HG03159 (cell line): ENCODE results near the gene C1orf210.

Source experiments
- ATAC-seq: cut with Tn5 transposase; IDR thresholded peaks from one replicate; pipeline ENCODE4 v1.9.1; 2021; ENCODE audit warnings: mild to moderate bottlenecking, moderate library complexity; ENCODE audit not compliant: unreplicated experiment

The C1orf210 gene

GRCh38 chr1:43285269-43285990 lies at the start of gene C1orf210:
Gene C1orf210 (minus strand): TSS chr1:43285581. CDS start chr1:43283270, 2,311 bp downstream.
- no peak for ATAC-seq

GRCh38 chr1:43334453-43335205 lies 49.2 kb upstream of the C1orf210 start:
- ATAC-seq, result no peak

- no peak for ATAC-seq
These were observed 46.3 kb upstream of the C1orf210 start for GRCh38 chr1:43331688-43332087.

GRCh38 chr1:43329995-43330751 lies 44.8 kb upstream of the C1orf210 start:
- no peak for ATAC-seq

- no peak for ATAC-seq
These were observed 42.3 kb upstream of the C1orf210 start for GRCh38 chr1:43327549-43328292.

- ATAC-seq, result no peak
These were observed 40.0 kb upstream of the C1orf210 start for GRCh38 chr1:43325381-43325780.

GRCh38 chr1:43324810-43325209 lies 39.4 kb upstream of the C1orf210 start:
- ATAC-seq, result no peak

- no peak for ATAC-seq
These were observed 37.1 kb upstream of the C1orf210 start for GRCh38 chr1:43322506-43322905.

GRCh38 chr1:43321331-43321891 lies 36.0 kb upstream of the C1orf210 start:
- ATAC-seq, result no peak

GRCh38 chr1:43319766-43320165 lies 34.4 kb upstream of the C1orf210 start:
- ATAC-seq, result no peak

- no peak for ATAC-seq
These were observed 33.9 kb upstream of the C1orf210 start for GRCh38 chr1:43319288-43319687.

GRCh38 chr1:43318831-43319230 lies 33.5 kb upstream of the C1orf210 start:
- ATAC-seq, result no peak

- ATAC-seq, result no peak
These were observed 32.6 kb upstream of the C1orf210 start for GRCh38 chr1:43317817-43318471.

- no peak for ATAC-seq
These were observed 31.5 kb upstream of the C1orf210 start for GRCh38 chr1:43316738-43317520.

- no peak for ATAC-seq
These were observed 30.8 kb upstream of the C1orf210 start for GRCh38 chr1:43315963-43316737.

GRCh38 chr1:43315481-43315880 lies 30.1 kb upstream of the C1orf210 start:
- ATAC-seq, result no peak

GRCh38 chr1:43314233-43314632 lies 28.9 kb upstream of the C1orf210 start:
- no peak for ATAC-seq

- ATAC-seq, result no peak
These were observed 28.4 kb upstream of the C1orf210 start for GRCh38 chr1:43313771-43314170.
